Sigmoid colon (tissue), 4 donors: ENCODE data around the gene HDLBP.

Experiments used
- CTCF ChIP-seq, 4 experiments: fragments of 450-650 bp in 3 of 4; fragments of 200-600 bp in 1 of 4; IDR thresholded peaks; one replicate each; pipeline ENCODE4 v1.5.1; 2016 to 2019; ENCODE audit warnings: antibody characterized with exemption in 4 of 4, mild to moderate bottlenecking in 3 of 4, moderate library complexity in 2 of 4
- EP300 ChIP-seq, 4 donors: sonication (generic); formaldehyde crosslinking; IDR thresholded peaks; one replicate each; pipeline ENCODE4 v1.6.1; 2017; ENCODE audit warnings: antibody characterized with exemption in 4 of 4
- POLR2A ChIP-seq, 2 donors: fragments of 450-650 bp; IDR thresholded peaks; one replicate each; pipeline ENCODE4 v1.6.1; 2016; ENCODE audit warnings: antibody characterized with exemption in 2 of 2, mild to moderate bottlenecking in 2 of 2, moderate library complexity in 2 of 2

GRCh38 chr2:241286348-241287090, 29.0 kb downstream of the HDLBP start:
- TF ChIP-seq CTCF (IDR thresholded peaks at IDR 0.05) (no peak), POLR2A (IDR thresholded peaks at IDR 0.05) (no peak), EP300 (IDR thresholded peaks at IDR 0.05) (no peak)
